PC-3 (cell line): ENCODE data around the gene EGFL8.

Experiments used
- EZH2 ChIP-seq: fragments of 300-600 bp; sonication (generic); IDR thresholded peaks from one replicate; pipeline ENCODE4 v1.6.1; 2017; ENCODE audit warnings: antibody characterized with exemption, mild to moderate bottlenecking, low read length; ENCODE audit not compliant: unreplicated experiment
- TF ChIP-seq, protein P1 (sequence below): fragments of 300-600 bp; sonication (generic); conservative IDR thresholded peaks from 2 replicates; pipeline ENCODE4 v1.5.1; 2017; ENCODE audit warnings: antibody characterized with exemption, low read depth, mild to moderate bottlenecking, low read length

- TF ChIP-seq, protein P1, sequence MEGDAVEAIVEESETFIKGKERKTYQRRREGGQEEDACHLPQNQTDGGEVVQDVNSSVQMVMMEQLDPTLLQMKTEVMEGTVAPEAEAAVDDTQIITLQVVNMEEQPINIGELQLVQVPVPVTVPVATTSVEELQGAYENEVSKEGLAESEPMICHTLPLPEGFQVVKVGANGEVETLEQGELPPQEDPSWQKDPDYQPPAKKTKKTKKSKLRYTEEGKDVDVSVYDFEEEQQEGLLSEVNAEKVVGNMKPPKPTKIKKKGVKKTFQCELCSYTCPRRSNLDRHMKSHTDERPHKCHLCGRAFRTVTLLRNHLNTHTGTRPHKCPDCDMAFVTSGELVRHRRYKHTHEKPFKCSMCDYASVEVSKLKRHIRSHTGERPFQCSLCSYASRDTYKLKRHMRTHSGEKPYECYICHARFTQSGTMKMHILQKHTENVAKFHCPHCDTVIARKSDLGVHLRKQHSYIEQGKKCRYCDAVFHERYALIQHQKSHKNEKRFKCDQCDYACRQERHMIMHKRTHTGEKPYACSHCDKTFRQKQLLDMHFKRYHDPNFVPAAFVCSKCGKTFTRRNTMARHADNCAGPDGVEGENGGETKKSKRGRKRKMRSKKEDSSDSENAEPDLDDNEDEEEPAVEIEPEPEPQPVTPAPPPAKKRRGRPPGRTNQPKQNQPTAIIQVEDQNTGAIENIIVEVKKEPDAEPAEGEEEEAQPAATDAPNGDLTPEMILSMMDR = no peak
- no peak for TF ChIP-seq EZH2
These were observed 47.8 kb downstream of the EGFL8 start for GRCh38 chr6:32212076-32212760.
